H9 (cell line): ENCODE results near the gene TBC1D4. TPM values are rescaled to one million over a fixed set of nuclear protein-coding genes. Genes with fewer than 3 reads are reported as not detected.

Experiments
- DNase-seq: peaks from one replicate; pipeline ENCODE4 v3.0.0-alpha.2; 2017
- H2AFZ ChIP-seq: one replicate; pipeline ENCODE4 v1.6.1; 2013; ENCODE audit warnings: mild to moderate bottlenecking, low read length, control low read depth, moderate library complexity
- H2AK5ac ChIP-seq: 2 replicates; pipeline ENCODE4 v1.6.1; 2013; ENCODE audit warnings: low read length, control low read depth, mixed read lengths; ENCODE audit not compliant: insufficient read length
- H2BK120ac ChIP-seq: one replicate; pipeline ENCODE4 v1.6.1; 2013; ENCODE audit warnings: low read depth, mild to moderate bottlenecking, low read length, control low read depth, inconsistent platforms; ENCODE audit not compliant: poor library complexity, severe bottlenecking
- H2BK12ac ChIP-seq: 2 replicates; pipeline ENCODE4 v1.6.1; 2013; ENCODE audit warnings: low read length, control low read depth, mixed read lengths, low read depth; ENCODE audit not compliant: insufficient read length
- H2BK15ac ChIP-seq: 2 replicates; pipeline ENCODE4 v1.6.1; 2013; ENCODE audit warnings: low read depth, low read length, control low read depth
- H2BK20ac ChIP-seq: one replicate; pipeline ENCODE4 v1.6.1; 2013; ENCODE audit warnings: low read depth, mild to moderate bottlenecking, low read length, control low read depth, inconsistent platforms; ENCODE audit not compliant: poor library complexity, severe bottlenecking
- H2BK5ac ChIP-seq: 2 replicates; pipeline ENCODE4 v1.6.1; 2013; ENCODE audit warnings: low read length, control low read depth, mixed read lengths; ENCODE audit not compliant: insufficient read length
- H3K14ac ChIP-seq: 2 replicates; pipeline ENCODE4 v1.6.1; 2013; ENCODE audit warnings: low read length, control low read depth; ENCODE audit not compliant: insufficient read depth
- H3K18ac ChIP-seq: 2 replicates; pipeline ENCODE4 v1.6.1; 2013; ENCODE audit warnings: low read depth, mild to moderate bottlenecking, mixed read lengths, low read length, control low read depth; ENCODE audit not compliant: insufficient read length
- H3K23ac ChIP-seq: 2 replicates; pipeline ENCODE4 v1.6.1; 2013; ENCODE audit warnings: low read length, control low read depth, mixed read lengths, low read depth; ENCODE audit not compliant: insufficient read length
- H3K23me2 ChIP-seq: 2 replicates; pipeline ENCODE4 v1.6.1; 2013; ENCODE audit warnings: low read depth, mild to moderate bottlenecking, mixed read lengths, low read length, control low read depth; ENCODE audit not compliant: insufficient read length, poor library complexity, severe bottlenecking
- H3K27ac ChIP-seq: 2 replicates; pipeline ENCODE4 v1.5.1; 2013; ENCODE audit warnings: low read length, control low read depth, mixed read lengths, low read depth; ENCODE audit not compliant: insufficient read length
- H3K27me3 ChIP-seq: 2 replicates; pipeline ENCODE4 v1.6.1; 2013; ENCODE audit warnings: low read length, control low read depth, inconsistent platforms; ENCODE audit not compliant: insufficient read depth
- H3K4ac ChIP-seq: 2 replicates; pipeline ENCODE4 v1.6.1; 2013; ENCODE audit warnings: low read depth, mild to moderate bottlenecking, control low read depth, inconsistent platforms, low read length, moderate library complexity
- H3K4me1 ChIP-seq: 2 replicates; pipeline ENCODE4 v1.6.1; 2013; ENCODE audit warnings: low read length, control low read depth, inconsistent platforms; ENCODE audit not compliant: insufficient read depth
- H3K4me2 ChIP-seq: 2 replicates; pipeline ENCODE4 v1.6.1; 2013; ENCODE audit warnings: low read length, control low read depth, mixed read lengths; ENCODE audit not compliant: insufficient read length, insufficient read depth
- H3K56ac ChIP-seq: 2 replicates; pipeline ENCODE4 v1.6.1; 2013; ENCODE audit warnings: low read depth, mild to moderate bottlenecking, mixed read lengths, low read length, control low read depth; ENCODE audit not compliant: insufficient read length
- H3K79me1 ChIP-seq: 2 replicates; pipeline ENCODE4 v1.6.1; 2013; ENCODE audit warnings: low read depth, mild to moderate bottlenecking, moderate library complexity, low read length, control low read depth, inconsistent platforms; ENCODE audit not compliant: insufficient read depth, poor library complexity, severe bottlenecking
- H3K79me2 ChIP-seq: 2 replicates; pipeline ENCODE4 v1.6.1; 2013; ENCODE audit warnings: low read length, control low read depth, inconsistent platforms; ENCODE audit not compliant: insufficient read depth
- H3K9ac ChIP-seq: 2 replicates; pipeline ENCODE4 v1.6.1; 2013; ENCODE audit warnings: low read length, control low read depth, mixed read lengths; ENCODE audit not compliant: insufficient read length; ENCODE audit errors: extremely low read depth
- H3K9me3 ChIP-seq: one replicate; pipeline ENCODE4 v1.6.1; 2013; ENCODE audit warnings: low read depth, low read length, inconsistent platforms; ENCODE audit not compliant: control insufficient read depth
- H3T11ph ChIP-seq: one replicate; pipeline ENCODE4 v1.6.1; 2013; ENCODE audit warnings: mild to moderate bottlenecking, low read length, control low read depth, inconsistent platforms
- H4K20me1 ChIP-seq: one replicate; pipeline ENCODE4 v1.6.1; 2013; ENCODE audit not compliant: control insufficient read depth, insufficient read length, insufficient read depth
- H4K5ac ChIP-seq: 2 replicates; pipeline ENCODE4 v1.6.1; 2013; ENCODE audit warnings: low read depth, mild to moderate bottlenecking, mixed read lengths, low read length, control low read depth; ENCODE audit not compliant: insufficient read length
- H4K8ac ChIP-seq: replicated peaks from 2 replicates; pipeline ENCODE4 v1.6.1; 2013; ENCODE audit warnings: low read length, control low read depth, mixed read lengths, low read depth; ENCODE audit not compliant: insufficient read length
- H4K91ac ChIP-seq: 2 replicates; pipeline ENCODE4 v1.6.1; 2013; ENCODE audit warnings: low read depth, mild to moderate bottlenecking, moderate library complexity, mixed read lengths, low read length, control low read depth; ENCODE audit not compliant: insufficient read length
- H3K27ac Mint-ChIP-seq, 3 experiments: 2 replicates in 2 of 3; 3 replicates in 1 of 3; pipeline ENCODE4 v1.8.0; 2020 to 2021; ENCODE audit warnings: mixed read lengths in 3 of 3, mild to moderate bottlenecking in 1 of 3, moderate library complexity in 1 of 3
- H3K27me3 Mint-ChIP-seq: 2 replicates; pipeline ENCODE4 v1.8.0; 2021; ENCODE audit warnings: low read depth, mild to moderate bottlenecking, moderate library complexity, mixed read lengths
- H3K36me3 Mint-ChIP-seq, 3 experiments: 2 replicates in 2 of 3; 3 replicates in 1 of 3; pipeline ENCODE4 v1.8.0; 2020 to 2021; ENCODE audit warnings: low read depth in 3 of 3, mixed read lengths in 3 of 3; ENCODE audit not compliant: insufficient read depth in 1 of 3
- H3K4me1 Mint-ChIP-seq, 2 experiments: 2 replicates each; pipeline ENCODE4 v1.8.0; 2020; ENCODE audit warnings: mixed read lengths in 2 of 2
- H3K4me3 Mint-ChIP-seq, 2 experiments: 2 replicates in 1 of 2; 3 replicates in 1 of 2; pipeline ENCODE4 v1.8.0; 2020 to 2021; ENCODE audit warnings: mild to moderate bottlenecking in 2 of 2, mixed read lengths in 2 of 2, moderate library complexity in 1 of 2
- H3K9me3 Mint-ChIP-seq, 2 experiments: 2 replicates in 1 of 2; 3 replicates in 1 of 2; pipeline ENCODE4 v1.8.0; 2020; ENCODE audit warnings: mild to moderate bottlenecking in 2 of 2, mixed read lengths in 2 of 2, moderate library complexity in 1 of 2
- WGBS: extraction: QIAGEN DNeasy Blood & Tissue Kit; methylation state at CpG from one replicate; pipeline ENCODE4 v1.1.7; 2013; ENCODE audit warnings: missing lambda C conversion rate, low lambda C conversion rate, mixed read lengths; ENCODE audit not compliant: insufficient read length; ENCODE audit errors: extremely low coverage; 5-methylcytosine and 5-hydroxymethylcytosine counted together
- total RNA-seq: library from RNA; stranded (reverse); gene quantifications from 2 replicates; pipeline ENCODE4 v1.2.1, GENCODE V29; 2021
- TF ChIP-seq, protein P1 (sequence below): fragments of 200-600 bp; sonication (generic); conservative IDR thresholded peaks from 3 replicates; pipeline ENCODE4 v1.8.0; 2021; ENCODE audit warnings: antibody characterized with exemption, mild to moderate bottlenecking

Gene TBC1D4
- total RNA-seq, 1 experiment from 2014 or later: 10.5 TPM

DNA sequence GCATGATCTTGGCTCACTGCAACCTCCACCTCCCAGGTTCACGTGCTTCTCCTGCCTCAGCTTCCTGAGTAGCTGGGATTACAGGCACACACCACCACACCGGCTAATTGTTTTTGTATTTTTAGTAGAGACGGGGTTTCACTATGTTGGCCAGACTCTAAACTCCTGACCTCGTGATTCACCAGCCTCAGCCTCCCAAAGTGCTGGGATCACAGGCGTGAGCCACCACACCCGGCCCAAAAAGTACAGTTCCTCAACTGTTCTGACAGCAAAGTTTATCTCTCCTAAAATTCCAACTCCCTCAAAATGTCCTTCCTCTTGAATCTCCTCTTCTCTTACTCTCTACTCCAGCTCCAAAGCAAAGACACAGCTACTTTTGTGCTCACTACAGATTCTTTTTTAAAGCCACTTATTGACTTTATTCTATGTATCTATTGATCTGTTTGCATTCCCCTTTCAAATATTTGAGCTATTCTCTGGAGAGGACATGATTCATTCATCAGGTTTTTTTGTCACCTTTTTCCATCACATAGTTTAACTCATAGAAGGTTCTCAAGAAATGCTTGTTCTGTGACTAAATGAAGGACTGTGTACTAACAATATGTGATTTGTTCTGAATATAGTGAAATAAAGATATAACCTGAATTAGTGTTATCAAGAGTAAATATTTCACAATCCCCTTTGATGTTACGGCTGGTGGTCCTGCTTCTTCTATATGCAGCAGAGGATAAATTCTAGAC is 142.2 kb downstream of the TBC1D4 start:
- no peaks in the 10 kb centered on the region for H3K23me2 ChIP-seq
- no CpG with 5 or more reads among the region's 7 CpGs for WGBS
- Mint-ChIP-seq H3K27ac (peak overlapping the region in 2 of 3 experiments; percentile 13 to 42; a peak in 4 of 7 replicates), H3K9me3 (no peaks in the 10 kb centered on the region), H3K27me3 (no peaks in the 10 kb centered on the region), H3K4me1 (peaks cover 4 to 8% of the 10 kb centered on the region in 2 experiments), H3K36me3 (peaks cover 16 to 21% (median 18%) of the 10 kb centered on the region in 3 experiments; a peak in 6 of 7 replicates), H3K4me3 (no peak overlapping the region)
- H4K8ac ChIP-seq: no peak overlapping the region
- no peak overlapping the region for H3K18ac ChIP-seq
- H3K23ac ChIP-seq: no peak overlapping the region
- no peak overlapping the region for H3K14ac ChIP-seq
- no peaks in the 10 kb centered on the region for H3K79me1 ChIP-seq
- no peak overlapping the region for H3K4me2 ChIP-seq
- no peak overlapping the region for H2BK5ac ChIP-seq
- no peak overlapping the region for H2BK12ac ChIP-seq
- H3K27ac ChIP-seq: no peak overlapping the region
- H3K79me2 ChIP-seq: no peaks in the 10 kb centered on the region
- H4K91ac ChIP-seq: no peak overlapping the region
- H3K56ac ChIP-seq: no peak overlapping the region
- H3K27me3 ChIP-seq: no peaks in the 10 kb centered on the region
- no peak overlapping the region for H2BK20ac ChIP-seq
- H3K4ac ChIP-seq: no peak overlapping the region
- H3K4me1 ChIP-seq: no peaks in the 10 kb centered on the region
- no peak overlapping the region for H3T11ph ChIP-seq
- no peak for DNase-seq
- no peak overlapping the region for H3K9ac ChIP-seq
- H3K9me3 ChIP-seq: no peaks in the 10 kb centered on the region
- no peak overlapping the region for H2AFZ ChIP-seq
- TF ChIP-seq, protein P1, sequence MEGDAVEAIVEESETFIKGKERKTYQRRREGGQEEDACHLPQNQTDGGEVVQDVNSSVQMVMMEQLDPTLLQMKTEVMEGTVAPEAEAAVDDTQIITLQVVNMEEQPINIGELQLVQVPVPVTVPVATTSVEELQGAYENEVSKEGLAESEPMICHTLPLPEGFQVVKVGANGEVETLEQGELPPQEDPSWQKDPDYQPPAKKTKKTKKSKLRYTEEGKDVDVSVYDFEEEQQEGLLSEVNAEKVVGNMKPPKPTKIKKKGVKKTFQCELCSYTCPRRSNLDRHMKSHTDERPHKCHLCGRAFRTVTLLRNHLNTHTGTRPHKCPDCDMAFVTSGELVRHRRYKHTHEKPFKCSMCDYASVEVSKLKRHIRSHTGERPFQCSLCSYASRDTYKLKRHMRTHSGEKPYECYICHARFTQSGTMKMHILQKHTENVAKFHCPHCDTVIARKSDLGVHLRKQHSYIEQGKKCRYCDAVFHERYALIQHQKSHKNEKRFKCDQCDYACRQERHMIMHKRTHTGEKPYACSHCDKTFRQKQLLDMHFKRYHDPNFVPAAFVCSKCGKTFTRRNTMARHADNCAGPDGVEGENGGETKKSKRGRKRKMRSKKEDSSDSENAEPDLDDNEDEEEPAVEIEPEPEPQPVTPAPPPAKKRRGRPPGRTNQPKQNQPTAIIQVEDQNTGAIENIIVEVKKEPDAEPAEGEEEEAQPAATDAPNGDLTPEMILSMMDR: no peak
- H4K20me1 ChIP-seq: no peaks in the 10 kb centered on the region
- H2BK15ac ChIP-seq: no peak overlapping the region
- H4K5ac ChIP-seq: no peak overlapping the region
- H2AK5ac ChIP-seq: no peak overlapping the region
- H2BK120ac ChIP-seq: no peak overlapping the region
